K562 (cell line): ENCODE results near the gene LTA. TPM values are rescaled to one million over a fixed set of nuclear protein-coding genes. Genes with fewer than 3 reads are reported as not detected.

Source experiments
- ATAC-seq: fragments of 200-7000 bp; cut with Tn5 transposase; 3 replicates; pipeline ENCODE4 v1.9.1; 2020; ENCODE audit warnings: moderate library complexity
- BruUV-seq: library from RNA; stranded (reverse); fragments of 400-500 nt; replicated peaks from 2 replicates; lab custom pipeline; 2021; lab: Mats Ljungman, UMichigan
- CTCF ChIA-PET: fragments of 300-600 bp; formaldehyde crosslinking; extraction: SDS; loops from one replicate; lab custom pipeline; 2021; ENCODE audit warnings: low intra/inter-chr PET ratio; lab: Yijun Ruan, JAX
- POLR2A ChIA-PET: fragments of 300-600, 350-650 bp; sonication (Branson Sonifier 250); formaldehyde crosslinking; extraction: SDS; loops from one replicate; lab custom pipeline; 2021; ENCODE audit warnings: antibody characterized with exemption, inconsistent platforms; lab: Yijun Ruan, JAX
- DNase-seq, 4 experiments: peaks; one replicate each; pipeline versions ENCODE4 v3.0.0 to v3.0.0-alpha.2; 2011 to 2018; ENCODE audit warnings: low spot score in 3 of 4, mixed read lengths in 3 of 4; ENCODE audit errors: extremely low read depth in 1 of 4
- FAIRE-seq: peaks from 2 replicates; lab custom pipeline; 2011; peaks lifted over from hg19 to GRCh38; lab: Jason Lieb, UNC
- H2AFZ ChIP-seq: 2 replicates; pipeline ENCODE4 v1.6.0; 2011; ENCODE audit warnings: low read depth, low read length, control low read depth, inconsistent platforms
- H3K27ac ChIP-seq: fragments of 200-600 bp; 3 replicates; pipeline ENCODE4 v1.8.0; 2011; ENCODE audit warnings: low read depth, mild to moderate bottlenecking, control low read depth, inconsistent platforms, low read length, moderate library complexity, mixed read lengths; ENCODE audit errors: extremely low read depth
- H3K27me3 ChIP-seq, 2 experiments: fragments of 300-600 bp in 1 of 2; 2 replicates in 1 of 2; 3 replicates in 1 of 2; pipeline versions ENCODE4 v1.6.0 to v1.8.0; 2011; ENCODE audit warnings: inconsistent platforms in 2 of 2, low read length in 2 of 2, mild to moderate bottlenecking in 1 of 2, mixed read lengths in 1 of 2, moderate library complexity in 1 of 2; ENCODE audit not compliant: control insufficient read depth in 2 of 2, insufficient read depth in 2 of 2
- H3K36me3 ChIP-seq: fragments of 300-600 bp; 3 replicates; pipeline ENCODE4 v1.8.0; 2011; ENCODE audit warnings: mild to moderate bottlenecking, low read length, inconsistent platforms; ENCODE audit not compliant: control insufficient read depth, insufficient read depth
- H3K4me1 ChIP-seq, 2 experiments: fragments of 200-600 bp in 1 of 2; replicated peaks in 1 of 2; 2 replicates in 1 of 2; 3 replicates in 1 of 2; pipeline versions ENCODE4 v1.5.1 to v1.8.0; 2011; ENCODE audit warnings: inconsistent platforms in 2 of 2, low read length in 2 of 2, mild to moderate bottlenecking in 1 of 2, mixed read lengths in 1 of 2, moderate library complexity in 1 of 2; ENCODE audit not compliant: control insufficient read depth in 2 of 2, insufficient read depth in 2 of 2
- H3K4me2 ChIP-seq: 2 replicates; pipeline ENCODE4 v1.6.1; 2011; ENCODE audit warnings: low read length, control low read depth, inconsistent platforms, mixed read lengths; ENCODE audit not compliant: insufficient read depth
- H3K4me3 ChIP-seq: fragments of 200-600 bp; sonication (generic), shearing (Covaris generic); 2 replicates; pipeline ENCODE4 v1.5.1; 2016; ENCODE audit warnings: control low read depth, inconsistent platforms
- H3K79me2 ChIP-seq: fragments of 200-600 bp; 3 replicates; pipeline ENCODE4 v1.8.0; 2011; ENCODE audit warnings: low read length, inconsistent platforms; ENCODE audit not compliant: control insufficient read depth, insufficient read depth
- H3K9ac ChIP-seq, 2 experiments: 2 replicates each; pipeline versions ENCODE4 v1.6.0 to v1.6.1; 2011; ENCODE audit warnings: low read depth in 2 of 2, low read length in 2 of 2, control low read depth in 1 of 2, inconsistent platforms in 1 of 2, mild to moderate bottlenecking in 1 of 2, mixed read lengths in 1 of 2; ENCODE audit not compliant: insufficient read depth in 1 of 2
- H3K9me1 ChIP-seq: one replicate; pipeline ENCODE4 v1.6.0; 2011; ENCODE audit warnings: inconsistent platforms, mild to moderate bottlenecking, low read length, moderate library complexity; ENCODE audit not compliant: control insufficient read depth, insufficient read depth
- H3K9me3 ChIP-seq: replicated peaks from 2 replicates; pipeline ENCODE4 v1.5.1; 2011; ENCODE audit warnings: low read depth, low read length, inconsistent platforms; ENCODE audit not compliant: control insufficient read depth, insufficient read depth
- H4K20me1 ChIP-seq: replicated peaks from 2 replicates; pipeline ENCODE4 v1.6.1; 2011; ENCODE audit warnings: low read length, inconsistent platforms, mixed read lengths; ENCODE audit not compliant: control insufficient read depth, insufficient read depth
- AFF1 ChIP-seq, 2 experiments: fragments of 450-650 bp; IDR thresholded peaks; 2 replicates each; pipeline ENCODE4 v1.6.1; 2018; ENCODE audit warnings: mild to moderate bottlenecking in 2 of 2, low read depth in 1 of 2; ENCODE audit not compliant: partially characterized antibody in 2 of 2
- ARID3A ChIP-seq: IDR thresholded peaks from 2 replicates; pipeline ENCODE4 v1.6.1; 2012; ENCODE audit warnings: low read depth, low read length, improper control_type of control experiment, borderline replicate concordance
- E2F1 ChIP-seq: sonication (generic); formaldehyde crosslinking; IDR thresholded peaks from 2 replicates; pipeline ENCODE4 v1.8.1; 2023; ENCODE audit warnings: mild to moderate bottlenecking, missing genetic modification reagents, moderate library complexity
- NR2C1 ChIP-seq, 2 experiments: fragments of 450-650 bp; IDR thresholded peaks; 2 replicates each; pipeline ENCODE4 v1.6.1; 2017; ENCODE audit warnings: mild to moderate bottlenecking in 2 of 2, antibody characterized with exemption in 1 of 2, inconsistent platforms in 1 of 2, missing compliant biosample characterization in 1 of 2, missing genetic modification characterization in 1 of 2
- POU5F1 ChIP-seq: fragments of 150-350 bp; IDR thresholded peaks from 2 replicates; pipeline ENCODE4 v1.6.1; 2014; ENCODE audit warnings: borderline replicate concordance, low read length, low read depth, mild to moderate bottlenecking; ENCODE audit not compliant: partially characterized antibody
- RFX7 ChIP-seq: fragments of 250-450 bp; sonication (Bioruptor Pico); IDR thresholded peaks from 2 replicates; pipeline ENCODE4 v1.5.1; 2021; ENCODE audit warnings: mild to moderate bottlenecking
- SIN3A ChIP-seq, 2 experiments: fragments of 150-350 bp in 1 of 2; IDR thresholded peaks; 2 replicates each; pipeline ENCODE4 v1.6.1; 2011 to 2016; ENCODE audit warnings: borderline replicate concordance in 2 of 2, low read depth in 2 of 2, low read length in 2 of 2, mild to moderate bottlenecking in 2 of 2, moderate library complexity in 2 of 2; ENCODE audit not compliant: control insufficient read depth in 1 of 2
- XRCC4 ChIP-seq: IDR thresholded peaks from one replicate; pipeline ENCODE4 v1.6.1; 2011; ENCODE audit not compliant: insufficient read depth, insufficient read length; ENCODE audit errors: extremely low read depth
- WGBS: fragments of 100-300 bp; shearing (Covaris generic); methylation state at CpG from one replicate; pipeline ENCODE4 v1.1.6; 2016; ENCODE audit warnings: low coverage, mixed read lengths; ENCODE audit not compliant: insufficient coverage; ENCODE audit errors: missing lambda C conversion rate; 5-methylcytosine and 5-hydroxymethylcytosine counted together
- in situ Hi-C: fragments of 300-500 bp; cut with MboI; formaldehyde crosslinking; loops from 4 replicates; pipeline ENCODE4 v1.15.0; 2018; ENCODE audit warnings: inconsistent platforms, mixed read lengths
- intact Hi-C: fragments of 100-400 bp; cut with micrococcal nuclease; formaldehyde crosslinking; loops from 2 replicates; pipeline ENCODE4 v1.14.2; 2022
- polyA plus RNA-seq, 8 experiments: library from polyadenylated mRNA; depleted of rRNA in 4 of 8; stranded (reverse) in 5 of 8; unstranded in 3 of 8; fragments of >200 nt; fragmentation: Nextera tagmentation in 2 of 8; fragmentation: Illumina TruSeq in 1 of 8; extraction: Ambion mirVana in 2 of 8; extraction: Trizol in 1 of 8; gene quantifications; 2 replicates each; pipeline versions ENCODE4 v1.2.1 to v1.2.3, GENCODE V29; 2011 to 2014; ENCODE audit warnings: inconsistent platforms in 1 of 8, missing spikeins in 1 of 8
- total RNA-seq, 7 experiments: library from RNA; depleted of rRNA in 6 of 7; stranded (reverse); fragments of >200 nt in 6 of 7; fragmentation: Illumina TruSeq in 2 of 7; extraction: Trizol in 2 of 7; gene quantifications; 2 replicates each; pipeline versions ENCODE4 v1.2.1 to v1.2.3, GENCODE V29; 2011 to 2021; ENCODE audit warnings: low replicate concordance in 1 of 7

LTA gene
- total and polyA plus RNA-seq, 9 of the 15 experiments (the other 6 are each of a cell fraction or from before 2014, with no cell fraction given): 0.80 TPM; not detected in 8

- ATAC-seq (no peak), DNase-seq (no peak), FAIRE-seq (no peak)
- no peaks in the 10 kb centered on the region for H3K27me3 ChIP-seq
- no TSS peak for BruUV-seq
- TF ChIP-seq ARID3A (no peak), POU5F1 (no peak), RFX7 (CRISPR knock-in tag) (no peak), XRCC4 (no peak), NR2C1 (IDR thresholded peaks at IDR 0.05) (no peak), NR2C1 (tag; IDR thresholded peaks at IDR 0.05) (no peak), AFF1 (IDR thresholded peaks at IDR 0.05; ENCODE audit: low read depth in 1 of 2, partially characterized antibody in 2 of 2) (no peak), SIN3A (IDR thresholded peaks at IDR 0.05; ENCODE audit: borderline replicate concordance in 2 of 2, control insufficient read depth in 1 of 2, low read depth in 2 of 2, low read length in 2 of 2) (no peak), E2F1 (no peak)
- in situ Hi-C loops (no loop called here), intact Hi-C loops (no loop called here)
- 44% methylated on average over 2 of the region's 2 CpGs for whole genome bisulfite sequencing
- no peak overlapping the region for H2AFZ ChIP-seq
- no peak overlapping the region for H3K27ac ChIP-seq
- H3K79me2 ChIP-seq: peaks cover 14% of the 10 kb centered on the region
- H3K4me2 ChIP-seq: no peak overlapping the region
- CTCF ChIA-PET: no interaction called here
- 0 out of 2 replicates have a peak, but pooled peaks cover 1% of the 10 kb centered on the region for H4K20me1 ChIP-seq
- H3K36me3 ChIP-seq: peaks cover 11% of the 10 kb centered on the region
- peaks cover 28 to 41% of the 10 kb centered on the region in 2 experiments for H3K4me1 ChIP-seq
- no peak overlapping the region for H3K9ac ChIP-seq
- no peak overlapping the region for H3K4me3 ChIP-seq
- no peaks in the 10 kb centered on the region for H3K9me3 ChIP-seq
- peaks cover under 1% of the 10 kb centered on the region for H3K9me1 ChIP-seq
- POLR2A ChIA-PET: interaction anchor here (0.6 to 1.1 kb wide), 2 partner anchors 43 to 217 kb away, joined by 3 to 5 read pairs; no protein-coding TSS in a partner anchor
These were observed 44.9 kb downstream of the LTA start for GRCh38 chr6:31617010-31617409.
